GM18499 (cell line): ENCODE results near the gene SZT2.

Source experiments
- ATAC-seq: cut with Tn5 transposase; IDR thresholded peaks from one replicate; pipeline ENCODE4 v1.9.1; 2021; ENCODE audit warnings: moderate number of reproducible peaks; ENCODE audit not compliant: insufficient read depth, unreplicated experiment

Gene SZT2

GRCh38 chr1:43439781-43440180 lies 50.1 kb downstream of the SZT2 start:
- ATAC-seq: no peak

- no peak for ATAC-seq
These were observed 50.7 kb downstream of the SZT2 start for GRCh38 chr1:43440358-43440757.

- ATAC-seq: no peak
These were observed 51.6 kb downstream of the SZT2 start for GRCh38 chr1:43441166-43441893.

- ATAC-seq: no peak
These were observed 52.4 kb downstream of the SZT2 start for GRCh38 chr1:43441894-43442637.

- no peak for ATAC-seq
These were observed 53.1 kb downstream of the SZT2 start for GRCh38 chr1:43442756-43443155.

- ATAC-seq: no peak
These were observed 53.7 kb downstream of the SZT2 start for GRCh38 chr1:43443197-43443946.

- no peak for ATAC-seq
These were observed 54.6 kb downstream of the SZT2 start for GRCh38 chr1:43444151-43444828.

GRCh38 chr1:43444836-43445235 lies 55.1 kb downstream of the SZT2 start:
- no peak for ATAC-seq

- ATAC-seq: no peak
These were observed 56.1 kb downstream of the SZT2 start for GRCh38 chr1:43445606-43446387.

- ATAC-seq: no peak
These were observed 56.7 kb downstream of the SZT2 start for GRCh38 chr1:43446388-43446740.

GRCh38 chr1:43446881-43447835 lies 57.5 kb downstream of the SZT2 start:
- ATAC-seq: no peak

- no peak for ATAC-seq
These were observed 58.4 kb downstream of the SZT2 start for GRCh38 chr1:43447891-43448708.

- no peak for ATAC-seq
These were observed 59.4 kb downstream of the SZT2 start for GRCh38 chr1:43448955-43449707.

- ATAC-seq: no peak
These were observed 60.0 kb downstream of the SZT2 start for GRCh38 chr1:43449708-43450069.

- no peak for ATAC-seq
These were observed 60.7 kb downstream of the SZT2 start for GRCh38 chr1:43450251-43450941.

- ATAC-seq: no peak
These were observed 61.5 kb downstream of the SZT2 start for GRCh38 chr1:43451157-43451591.
